Loucy (cell line): ENCODE data around the gene LHFPL2.

Source experiments
- EZH2phosphoT487 ChIP-seq: fragments of 200-600 bp; IDR thresholded peaks from 2 replicates; pipeline ENCODE4 v1.6.1; 2018; ENCODE audit warnings: antibody characterized with exemption, mild to moderate bottlenecking, moderate library complexity, borderline replicate concordance
- TF ChIP-seq, protein P1 (sequence below): fragments of 200-600 bp; sonication (generic); conservative IDR thresholded peaks from 2 replicates; pipeline ENCODE4 v1.5.1; 2014; ENCODE audit warnings: mild to moderate bottlenecking, antibody characterized with exemption, low read length

DNA sequence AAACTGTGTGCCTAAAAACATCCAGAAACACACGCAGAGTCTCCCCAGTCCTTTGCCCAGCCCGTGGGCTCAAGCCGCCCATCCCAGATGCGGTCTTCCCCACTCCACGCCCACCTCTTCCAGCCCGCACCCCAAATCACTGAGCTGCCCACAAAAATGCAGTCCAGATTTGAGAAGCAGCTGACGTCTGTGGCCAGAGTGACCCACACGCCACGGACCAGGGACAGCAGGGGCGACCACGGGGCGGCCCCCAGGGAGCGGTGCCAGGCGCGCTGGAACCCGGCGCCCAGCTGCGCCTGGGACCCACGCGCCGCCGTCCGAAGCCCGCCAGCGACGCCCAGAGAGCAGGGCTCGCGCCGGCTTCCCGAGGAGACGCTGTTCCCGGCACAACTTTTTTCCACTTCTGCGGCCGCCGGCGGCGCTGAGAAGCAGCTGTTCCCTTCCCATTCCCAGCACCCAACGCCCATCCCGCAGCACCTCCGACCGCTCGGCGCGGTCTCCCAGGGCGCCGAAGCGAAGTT, 674 bp downstream of the LHFPL2 start:
- TF ChIP-seq, protein P1, sequence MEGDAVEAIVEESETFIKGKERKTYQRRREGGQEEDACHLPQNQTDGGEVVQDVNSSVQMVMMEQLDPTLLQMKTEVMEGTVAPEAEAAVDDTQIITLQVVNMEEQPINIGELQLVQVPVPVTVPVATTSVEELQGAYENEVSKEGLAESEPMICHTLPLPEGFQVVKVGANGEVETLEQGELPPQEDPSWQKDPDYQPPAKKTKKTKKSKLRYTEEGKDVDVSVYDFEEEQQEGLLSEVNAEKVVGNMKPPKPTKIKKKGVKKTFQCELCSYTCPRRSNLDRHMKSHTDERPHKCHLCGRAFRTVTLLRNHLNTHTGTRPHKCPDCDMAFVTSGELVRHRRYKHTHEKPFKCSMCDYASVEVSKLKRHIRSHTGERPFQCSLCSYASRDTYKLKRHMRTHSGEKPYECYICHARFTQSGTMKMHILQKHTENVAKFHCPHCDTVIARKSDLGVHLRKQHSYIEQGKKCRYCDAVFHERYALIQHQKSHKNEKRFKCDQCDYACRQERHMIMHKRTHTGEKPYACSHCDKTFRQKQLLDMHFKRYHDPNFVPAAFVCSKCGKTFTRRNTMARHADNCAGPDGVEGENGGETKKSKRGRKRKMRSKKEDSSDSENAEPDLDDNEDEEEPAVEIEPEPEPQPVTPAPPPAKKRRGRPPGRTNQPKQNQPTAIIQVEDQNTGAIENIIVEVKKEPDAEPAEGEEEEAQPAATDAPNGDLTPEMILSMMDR = no peak
- TF ChIP-seq EZH2phosphoT487 = no peak
